Measurements from ENCODE around the gene GTPBP2.

The GTPBP2 gene

DNA sequence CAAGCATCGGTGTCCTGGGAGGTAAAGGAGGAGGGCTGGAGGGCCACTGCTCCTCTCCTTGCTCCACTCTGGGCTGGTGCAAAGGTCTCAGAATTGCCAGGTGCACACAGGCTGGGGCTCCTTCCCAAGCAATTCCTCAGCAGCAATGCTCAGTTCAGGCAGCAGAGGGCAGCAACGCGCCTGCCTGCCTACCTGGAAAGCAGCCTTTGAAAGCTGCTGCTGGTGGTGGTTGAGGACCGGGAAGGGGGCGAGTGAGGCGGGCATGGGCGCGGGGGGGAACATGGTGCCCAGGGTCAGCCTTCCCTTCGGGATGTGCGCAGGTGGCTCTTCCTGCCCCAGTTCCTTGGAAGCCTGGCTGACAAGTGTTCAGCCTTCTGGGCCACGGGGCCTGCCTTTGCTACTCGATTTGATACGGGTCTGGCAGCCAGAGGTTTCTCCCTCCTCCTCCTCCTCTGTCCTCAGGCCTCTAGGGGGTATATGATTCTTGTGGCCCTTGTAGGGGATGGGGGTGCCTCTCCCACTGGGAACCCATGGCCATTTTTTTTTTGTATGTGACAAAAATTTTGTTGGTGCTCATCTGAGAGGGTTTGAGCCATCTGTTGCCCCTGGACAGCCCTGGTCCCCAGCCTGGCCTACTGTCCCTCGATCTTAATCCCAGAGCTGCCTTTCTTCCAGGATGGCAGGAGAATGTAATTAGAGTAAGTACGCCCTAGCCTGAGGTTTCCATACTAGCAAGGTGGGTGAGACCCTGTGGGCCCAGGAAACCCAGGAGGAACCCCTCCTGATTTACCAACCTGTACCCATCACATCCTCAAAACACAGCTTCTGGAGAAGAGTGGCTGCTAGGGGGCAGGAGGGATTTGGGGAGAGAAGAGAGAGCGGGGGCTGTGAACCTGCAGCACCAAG, 38.4 kb upstream of the GTPBP2 start (continued):
- TF ChIP-seq ZNF621 (tag by site-specific recombination; IDR thresholded peaks at IDR 0.05) (no peak), ZNF223 (tag by site-specific recombination; IDR thresholded peaks at IDR 0.05) (no peak), ZSCAN16 (tag by site-specific recombination; IDR thresholded peaks at IDR 0.05) (no peak), ZNF311 (tag by site-specific recombination; IDR thresholded peaks at IDR 0.05; ENCODE audit: borderline replicate concordance) (no peak), KLF16 (tag by site-specific recombination; IDR thresholded peaks at IDR 0.05) (no peak), ZNF394 (tag by site-specific recombination; IDR thresholded peaks at IDR 0.05; ENCODE audit: borderline replicate concordance) (no peak), ZNF133 (tag by site-specific recombination; IDR thresholded peaks at IDR 0.05) (no peak), ZNF585B (tag by site-specific recombination; IDR thresholded peaks at IDR 0.05) (no peak), GFI1B (tag by site-specific recombination; IDR thresholded peaks at IDR 0.05) (no peak), FEZF1 (tag by site-specific recombination; IDR thresholded peaks at IDR 0.05) (no peak), HOXA7 (CRISPR knock-in tag; IDR thresholded peaks at IDR 0.05; ENCODE audit: borderline replicate concordance) (no peak), ZNF37A (tag by site-specific recombination; IDR thresholded peaks at IDR 0.05) (no peak), ZNF354C (tag by site-specific recombination; IDR thresholded peaks at IDR 0.05; ENCODE audit: borderline replicate concordance, low read depth) (no peak), ZNF138 (tag by site-specific recombination; IDR thresholded peaks at IDR 0.05; ENCODE audit: borderline replicate concordance) (no peak), ZNF433 (tag by site-specific recombination; IDR thresholded peaks at IDR 0.05; ENCODE audit: low read depth) (no peak), ZFP37 (tag by site-specific recombination; IDR thresholded peaks at IDR 0.05) (peak; percentile 72; the same call in 1 of the 2 replicates), ZXDB (tag by site-specific recombination; IDR thresholded peaks at IDR 0.05) (no peak), IKZF3 (tag by site-specific recombination; IDR thresholded peaks at IDR 0.05) (no peak), ZNF776 (tag by site-specific recombination; IDR thresholded peaks at IDR 0.05; ENCODE audit: borderline replicate concordance) (no peak), ZNF777 (tag by site-specific recombination; IDR thresholded peaks at IDR 0.05; ENCODE audit: borderline replicate concordance) (no peak), ZNF366 (tag by site-specific recombination; conservative IDR thresholded peaks at IDR 0.05) (no peak; the same call in 1 of the 2 replicates), OSR2 (tag by site-specific recombination; IDR thresholded peaks at IDR 0.05) (no peak), ZBTB1 (tag by site-specific recombination; IDR thresholded peaks at IDR 0.05) (no peak), ZNF174 (tag by site-specific recombination; IDR thresholded peaks at IDR 0.05) (no peak), ZNF175 (tag by site-specific recombination; IDR thresholded peaks at IDR 0.05) (no peak), ZNF747 (tag by site-specific recombination; IDR thresholded peaks at IDR 0.05) (no peak), ZNF549 (tag by site-specific recombination; IDR thresholded peaks at IDR 0.05) (no peak), ZNF677 (tag by site-specific recombination; IDR thresholded peaks at IDR 0.05) (no peak)
- TF ChIP-seq, protein P1, sequence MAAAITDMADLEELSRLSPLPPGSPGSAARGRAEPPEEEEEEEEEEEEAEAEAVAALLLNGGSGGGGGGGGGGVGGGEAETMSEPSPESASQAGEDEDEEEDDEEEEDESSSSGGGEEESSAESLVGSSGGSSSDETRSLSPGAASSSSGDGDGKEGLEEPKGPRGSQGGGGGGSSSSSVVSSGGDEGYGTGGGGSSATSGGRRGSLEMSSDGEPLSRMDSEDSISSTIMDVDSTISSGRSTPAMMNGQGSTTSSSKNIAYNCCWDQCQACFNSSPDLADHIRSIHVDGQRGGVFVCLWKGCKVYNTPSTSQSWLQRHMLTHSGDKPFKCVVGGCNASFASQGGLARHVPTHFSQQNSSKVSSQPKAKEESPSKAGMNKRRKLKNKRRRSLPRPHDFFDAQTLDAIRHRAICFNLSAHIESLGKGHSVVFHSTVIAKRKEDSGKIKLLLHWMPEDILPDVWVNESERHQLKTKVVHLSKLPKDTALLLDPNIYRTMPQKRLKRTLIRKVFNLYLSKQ (tag by site-specific recombination; IDR thresholded peaks at IDR 0.05; ENCODE audit: borderline replicate concordance): no peak
- TF ChIP-seq, protein P2, sequence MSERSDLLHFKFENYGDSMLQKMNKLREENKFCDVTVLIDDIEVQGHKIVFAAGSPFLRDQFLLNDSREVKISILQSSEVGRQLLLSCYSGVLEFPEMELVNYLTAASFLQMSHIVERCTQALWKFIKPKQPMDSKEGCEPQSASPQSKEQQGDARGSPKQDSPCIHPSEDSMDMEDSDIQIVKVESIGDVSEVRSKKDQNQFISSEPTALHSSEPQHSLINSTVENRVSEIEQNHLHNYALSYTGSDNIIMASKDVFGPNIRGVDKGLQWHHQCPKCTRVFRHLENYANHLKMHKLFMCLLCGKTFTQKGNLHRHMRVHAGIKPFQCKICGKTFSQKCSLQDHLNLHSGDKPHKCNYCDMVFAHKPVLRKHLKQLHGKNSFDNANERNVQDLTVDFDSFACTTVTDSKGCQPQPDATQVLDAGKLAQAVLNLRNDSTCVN (tag by site-specific recombination; optimal IDR thresholded peaks at IDR 0.05): no peak
- TF ChIP-seq, protein P3, sequence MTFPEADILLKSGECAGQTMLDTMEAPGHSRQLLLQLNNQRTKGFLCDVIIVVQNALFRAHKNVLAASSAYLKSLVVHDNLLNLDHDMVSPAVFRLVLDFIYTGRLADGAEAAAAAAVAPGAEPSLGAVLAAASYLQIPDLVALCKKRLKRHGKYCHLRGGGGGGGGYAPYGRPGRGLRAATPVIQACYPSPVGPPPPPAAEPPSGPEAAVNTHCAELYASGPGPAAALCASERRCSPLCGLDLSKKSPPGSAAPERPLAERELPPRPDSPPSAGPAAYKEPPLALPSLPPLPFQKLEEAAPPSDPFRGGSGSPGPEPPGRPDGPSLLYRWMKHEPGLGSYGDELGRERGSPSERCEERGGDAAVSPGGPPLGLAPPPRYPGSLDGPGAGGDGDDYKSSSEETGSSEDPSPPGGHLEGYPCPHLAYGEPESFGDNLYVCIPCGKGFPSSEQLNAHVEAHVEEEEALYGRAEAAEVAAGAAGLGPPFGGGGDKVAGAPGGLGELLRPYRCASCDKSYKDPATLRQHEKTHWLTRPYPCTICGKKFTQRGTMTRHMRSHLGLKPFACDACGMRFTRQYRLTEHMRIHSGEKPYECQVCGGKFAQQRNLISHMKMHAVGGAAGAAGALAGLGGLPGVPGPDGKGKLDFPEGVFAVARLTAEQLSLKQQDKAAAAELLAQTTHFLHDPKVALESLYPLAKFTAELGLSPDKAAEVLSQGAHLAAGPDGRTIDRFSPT (tag by site-specific recombination; IDR thresholded peaks at IDR 0.05): peak; percentile 81
- TF ChIP-seq, protein P4, sequence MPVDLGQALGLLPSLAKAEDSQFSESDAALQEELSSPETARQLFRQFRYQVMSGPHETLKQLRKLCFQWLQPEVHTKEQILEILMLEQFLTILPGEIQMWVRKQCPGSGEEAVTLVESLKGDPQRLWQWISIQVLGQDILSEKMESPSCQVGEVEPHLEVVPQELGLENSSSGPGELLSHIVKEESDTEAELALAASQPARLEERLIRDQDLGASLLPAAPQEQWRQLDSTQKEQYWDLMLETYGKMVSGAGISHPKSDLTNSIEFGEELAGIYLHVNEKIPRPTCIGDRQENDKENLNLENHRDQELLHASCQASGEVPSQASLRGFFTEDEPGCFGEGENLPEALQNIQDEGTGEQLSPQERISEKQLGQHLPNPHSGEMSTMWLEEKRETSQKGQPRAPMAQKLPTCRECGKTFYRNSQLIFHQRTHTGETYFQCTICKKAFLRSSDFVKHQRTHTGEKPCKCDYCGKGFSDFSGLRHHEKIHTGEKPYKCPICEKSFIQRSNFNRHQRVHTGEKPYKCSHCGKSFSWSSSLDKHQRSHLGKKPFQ (tag by site-specific recombination; IDR thresholded peaks at IDR 0.05): no peak
